Upper lobe of right lung (tissue), 1 donor: Measurements from ENCODE around the gene ARHGEF17. TPM values are rescaled to one million over a fixed set of nuclear protein-coding genes. Genes with fewer than 3 reads are reported as not detected.

Source experiments
- ATAC-seq: fragments of 200-7000 bp; cut with Tn5 transposase; one replicate; pipeline ENCODE4 v1.9.1; 2020; ENCODE audit warnings: mild to moderate bottlenecking, moderate library complexity
- DNase-seq: peaks from one replicate; pipeline ENCODE4 v3.0.0-alpha.2; 2020
- H3K27ac ChIP-seq: fragments of 200-600 bp; one replicate; pipeline ENCODE4 v1.8.0; 2022
- H3K27me3 ChIP-seq: fragments of 200-600 bp; one replicate; pipeline ENCODE4 v1.8.0; 2022; ENCODE audit warnings: mild to moderate bottlenecking
- H3K36me3 ChIP-seq: fragments of 200-600 bp; one replicate; pipeline ENCODE4 v1.8.0; 2022
- H3K4me1 ChIP-seq: fragments of 200-600 bp; one replicate; pipeline ENCODE4 v1.8.0; 2022
- H3K4me3 ChIP-seq: fragments of 200-600 bp; one replicate; pipeline ENCODE4 v1.8.0; 2022; ENCODE audit warnings: mild to moderate bottlenecking
- H3K9me3 ChIP-seq: fragments of 200-600 bp; one replicate; pipeline ENCODE4 v1.8.0; 2022
- intact Hi-C: fragments of 100-400 bp; cut with DNase I; formaldehyde crosslinking; loops from one replicate; pipeline ENCODE4 v1.11.0; 2022
- total RNA-seq: library from RNA; stranded (reverse); fragmentation: NEBNext Ultra II Directional; extraction: Animal tissue kit (Norgen Biotek cat#: 25700); gene quantifications from one replicate; pipeline ENCODE4 v1.2.1, GENCODE V29; 2021
- TF ChIP-seq, protein P1 (sequence below): fragments of 200-600 bp; IDR thresholded peaks from one replicate; pipeline ENCODE4 v1.8.0; 2022; ENCODE audit warnings: antibody characterized with exemption
- donor health status: DM: no; HTN: yes; CAD: no; lungs with severe emphysema.

ARHGEF17 gene
- total RNA-seq, 1 donor from 2014 or later, result 74.5 TPM

DNA sequence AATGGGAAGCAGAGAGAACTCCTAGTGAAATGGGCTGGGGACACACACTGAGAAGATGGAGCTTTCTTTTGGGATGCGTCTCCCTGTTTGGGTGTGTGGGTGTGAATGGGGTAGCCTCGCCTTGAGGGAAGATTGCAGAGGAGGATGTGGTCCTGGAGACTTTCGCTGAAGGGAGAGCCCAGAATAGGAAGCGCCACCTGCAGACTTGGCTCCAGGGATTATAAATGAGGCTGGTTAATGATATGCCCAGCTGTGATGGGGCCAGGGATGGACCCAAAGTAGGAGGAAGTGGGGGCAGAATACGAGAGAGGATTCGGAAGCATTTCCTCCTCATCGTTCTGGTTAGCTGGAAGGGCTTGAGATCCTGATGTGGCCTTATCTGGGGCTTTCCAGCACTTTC is 81.8 kb downstream of the ARHGEF17 start:
- no peaks in the 10 kb centered on the region for H3K9me3 ChIP-seq

DNA sequence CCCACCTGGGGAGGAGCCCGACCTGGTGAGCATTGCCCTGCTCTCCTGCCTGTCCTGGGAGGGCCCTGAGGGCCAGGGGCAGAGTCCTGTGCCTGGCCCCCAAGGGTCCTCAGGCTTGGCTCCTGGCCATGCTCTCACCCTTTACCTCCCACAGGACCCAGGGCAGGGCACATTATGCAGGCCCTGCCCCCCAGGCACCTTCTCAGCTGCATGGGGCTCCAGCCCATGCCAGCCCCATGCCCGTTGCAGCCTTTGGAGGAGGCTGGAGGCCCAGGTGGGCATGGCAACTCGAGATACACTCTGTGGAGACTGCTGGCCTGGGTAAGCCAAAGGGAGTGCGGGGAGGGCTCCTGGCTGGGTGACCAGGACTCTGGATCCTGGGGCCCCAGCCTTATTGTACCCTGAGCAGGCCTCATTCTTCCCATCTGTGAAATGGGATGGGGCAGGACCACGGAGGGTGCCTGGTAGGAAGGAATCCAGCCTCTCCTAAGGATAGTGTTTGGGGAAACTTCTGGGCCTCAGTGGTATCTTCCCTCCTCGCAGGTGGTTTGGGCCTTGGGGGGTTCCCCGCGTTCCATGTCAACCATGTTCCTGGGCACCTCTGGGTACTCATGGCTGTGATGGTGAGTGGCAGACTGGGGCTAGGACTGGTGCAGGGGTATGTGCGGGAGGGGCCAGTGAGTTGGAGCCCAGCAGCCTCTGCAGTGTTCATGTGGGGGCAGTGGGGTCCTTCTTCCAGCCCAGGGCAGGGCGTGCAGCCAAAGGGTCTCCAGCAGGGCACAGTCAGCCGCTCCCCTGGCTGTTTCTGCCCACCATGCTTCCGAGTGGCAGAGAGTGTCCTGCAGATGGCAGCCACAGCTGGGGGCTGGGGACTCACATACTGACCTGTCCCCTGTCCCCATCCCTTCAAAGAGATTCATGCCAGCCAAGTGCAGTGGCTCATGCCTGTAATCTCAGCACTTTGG is 82.8 kb downstream of the ARHGEF17 start:
- Histone ChIP-seq H3K36me3 (no peaks in the 10 kb centered on the region), H3K4me1 (peaks cover 17% of the 10 kb centered on the region), H3K9me3 (no peaks in the 10 kb centered on the region), H3K27ac (no peak overlapping the region), H3K4me3 (no peak overlapping the region), H3K27me3 (no peaks in the 10 kb centered on the region)
- DNase-seq (no peak), ATAC-seq (no peak)
- intact Hi-C loops, result no loop called here
- TF ChIP-seq, protein P1, sequence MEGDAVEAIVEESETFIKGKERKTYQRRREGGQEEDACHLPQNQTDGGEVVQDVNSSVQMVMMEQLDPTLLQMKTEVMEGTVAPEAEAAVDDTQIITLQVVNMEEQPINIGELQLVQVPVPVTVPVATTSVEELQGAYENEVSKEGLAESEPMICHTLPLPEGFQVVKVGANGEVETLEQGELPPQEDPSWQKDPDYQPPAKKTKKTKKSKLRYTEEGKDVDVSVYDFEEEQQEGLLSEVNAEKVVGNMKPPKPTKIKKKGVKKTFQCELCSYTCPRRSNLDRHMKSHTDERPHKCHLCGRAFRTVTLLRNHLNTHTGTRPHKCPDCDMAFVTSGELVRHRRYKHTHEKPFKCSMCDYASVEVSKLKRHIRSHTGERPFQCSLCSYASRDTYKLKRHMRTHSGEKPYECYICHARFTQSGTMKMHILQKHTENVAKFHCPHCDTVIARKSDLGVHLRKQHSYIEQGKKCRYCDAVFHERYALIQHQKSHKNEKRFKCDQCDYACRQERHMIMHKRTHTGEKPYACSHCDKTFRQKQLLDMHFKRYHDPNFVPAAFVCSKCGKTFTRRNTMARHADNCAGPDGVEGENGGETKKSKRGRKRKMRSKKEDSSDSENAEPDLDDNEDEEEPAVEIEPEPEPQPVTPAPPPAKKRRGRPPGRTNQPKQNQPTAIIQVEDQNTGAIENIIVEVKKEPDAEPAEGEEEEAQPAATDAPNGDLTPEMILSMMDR, result no peak

More for the DNA sequence above, 81.8 kb downstream of the ARHGEF17 start:
- H3K27ac ChIP-seq, result no peak overlapping the region
- no peak for ATAC-seq
- DNase-seq, result no peak
- intact Hi-C loops, result no loop called here
- H3K36me3 ChIP-seq, result no peaks in the 10 kb centered on the region
- no peaks in the 10 kb centered on the region for H3K27me3 ChIP-seq
- TF ChIP-seq, protein P1, result no peak
- H3K4me3 ChIP-seq, result no peak overlapping the region
- H3K4me1 ChIP-seq, result peaks cover 26% of the 10 kb centered on the region

DNA sequence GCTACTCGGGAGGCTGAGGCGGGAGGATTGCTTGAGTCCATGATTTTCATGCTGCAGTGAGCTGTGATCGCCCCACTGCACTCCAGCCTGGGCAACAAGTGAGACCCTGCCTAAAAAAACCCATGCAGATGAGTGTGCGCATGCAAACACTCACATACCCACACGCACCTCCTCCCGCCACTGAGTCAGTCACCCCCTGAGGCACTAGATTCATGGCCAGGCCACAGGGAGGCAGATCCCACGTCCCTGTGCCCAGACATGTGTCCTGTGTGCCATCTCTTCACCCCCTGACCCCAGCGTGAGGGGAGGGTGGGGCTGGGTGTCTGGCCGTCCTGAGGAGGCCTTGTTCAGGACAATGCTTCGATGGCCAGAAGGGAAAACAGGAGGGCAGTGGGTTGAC is 83.6 kb downstream of the ARHGEF17 start:
- intact Hi-C loops, result no loop called here
- Histone ChIP-seq H3K27me3 (no peaks in the 10 kb centered on the region), H3K27ac (no peak overlapping the region), H3K36me3 (no peaks in the 10 kb centered on the region), H3K4me3 (no peak overlapping the region), H3K4me1 (peaks cover 17% of the 10 kb centered on the region), H3K9me3 (no peaks in the 10 kb centered on the region)
- ATAC-seq (no peak), DNase-seq (no peak)
- TF ChIP-seq, protein P1, result no peak

DNA sequence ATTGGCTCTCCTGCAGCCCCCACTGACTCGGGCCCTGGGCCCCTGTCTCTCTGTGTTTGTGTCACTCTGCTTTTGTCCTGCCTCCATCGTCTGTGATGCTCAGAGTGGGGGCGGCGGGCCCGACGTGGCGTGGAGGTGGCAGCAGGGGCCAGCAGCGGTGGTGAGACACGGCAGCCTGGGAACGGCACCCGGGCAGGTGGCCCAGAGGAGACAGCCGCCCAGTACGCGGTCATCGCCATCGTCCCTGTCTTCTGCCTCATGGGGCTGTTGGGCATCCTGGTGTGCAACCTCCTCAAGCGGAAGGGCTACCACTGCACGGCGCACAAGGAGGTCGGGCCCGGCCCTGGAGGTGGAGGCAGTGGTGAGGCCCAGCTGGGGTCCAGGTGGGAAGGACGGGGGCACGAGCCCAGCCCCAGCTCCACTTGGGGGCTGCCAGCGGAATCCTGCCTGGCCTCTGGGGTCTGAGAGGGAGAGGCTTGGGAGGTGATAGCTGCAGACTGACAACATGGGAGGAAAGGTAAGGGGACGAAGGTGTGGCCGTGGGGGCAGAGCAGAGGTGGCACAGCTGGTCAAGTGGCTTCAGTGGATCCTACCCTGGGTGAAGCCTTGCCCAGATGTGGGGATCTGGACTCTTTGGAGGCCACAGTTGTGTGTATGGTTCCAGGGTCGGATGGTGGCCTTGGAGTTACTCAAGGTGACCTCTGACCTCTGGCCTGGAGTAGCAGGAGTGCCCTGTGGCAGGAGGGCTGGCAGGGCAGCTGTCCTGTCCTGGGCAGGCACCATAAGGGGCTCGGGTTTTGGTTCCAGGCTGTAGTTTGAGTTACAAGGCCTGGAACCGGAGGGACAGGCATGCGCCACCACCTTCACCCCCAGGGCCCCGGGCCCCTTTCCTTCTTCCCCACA is 84.3 kb downstream of the ARHGEF17 start:
- Histone ChIP-seq H3K36me3 (peaks cover 3% of the 10 kb centered on the region), H3K4me3 (no peak overlapping the region), H3K9me3 (no peaks in the 10 kb centered on the region), H3K27me3 (no peaks in the 10 kb centered on the region), H3K4me1 (peaks cover 11% of the 10 kb centered on the region), H3K27ac (no peak overlapping the region)
- ATAC-seq, result no peak
- DNase-seq, result no peak
- intact Hi-C loops, result no loop called here
- TF ChIP-seq, protein P1, result no peak

DNA sequence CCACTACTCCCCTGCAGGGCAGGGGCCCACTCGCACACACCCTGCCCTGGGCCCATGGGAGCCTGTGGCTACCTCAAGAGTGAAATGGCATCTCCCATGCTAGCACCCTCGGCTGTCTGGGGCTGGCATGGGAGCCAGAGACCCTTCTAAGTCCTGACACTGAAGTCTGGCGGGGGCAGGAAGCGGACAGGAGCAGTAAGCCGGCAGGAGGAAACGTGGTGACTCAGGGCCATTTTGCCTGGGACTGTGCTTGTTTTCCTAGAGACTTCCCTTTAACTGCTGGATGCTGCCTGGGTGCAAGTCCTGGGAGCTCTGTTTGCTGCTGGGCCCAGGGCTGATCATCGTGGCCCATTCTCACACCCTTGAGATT is 84.9 kb downstream of the ARHGEF17 start:
- TF ChIP-seq, protein P1, result no peak
- intact Hi-C loops, result no loop called here
- Histone ChIP-seq H3K27ac (no peak overlapping the region), H3K4me1 (peaks cover 4% of the 10 kb centered on the region), H3K27me3 (no peaks in the 10 kb centered on the region), H3K9me3 (no peaks in the 10 kb centered on the region), H3K36me3 (peaks cover 7% of the 10 kb centered on the region), H3K4me3 (no peak overlapping the region)
- DNase-seq, result no peak
- ATAC-seq, result no peak
